HG03575 (cell line): ENCODE data around the gene CCM2.

Experiments used
- ATAC-seq: cut with Tn5 transposase; IDR thresholded peaks from one replicate; pipeline ENCODE4 v1.9.1; 2021; ENCODE audit not compliant: unreplicated experiment, insufficient number of reproducible peaks, low FRiP score; ENCODE audit errors: extremely low read depth

CCM2 gene

DNA sequence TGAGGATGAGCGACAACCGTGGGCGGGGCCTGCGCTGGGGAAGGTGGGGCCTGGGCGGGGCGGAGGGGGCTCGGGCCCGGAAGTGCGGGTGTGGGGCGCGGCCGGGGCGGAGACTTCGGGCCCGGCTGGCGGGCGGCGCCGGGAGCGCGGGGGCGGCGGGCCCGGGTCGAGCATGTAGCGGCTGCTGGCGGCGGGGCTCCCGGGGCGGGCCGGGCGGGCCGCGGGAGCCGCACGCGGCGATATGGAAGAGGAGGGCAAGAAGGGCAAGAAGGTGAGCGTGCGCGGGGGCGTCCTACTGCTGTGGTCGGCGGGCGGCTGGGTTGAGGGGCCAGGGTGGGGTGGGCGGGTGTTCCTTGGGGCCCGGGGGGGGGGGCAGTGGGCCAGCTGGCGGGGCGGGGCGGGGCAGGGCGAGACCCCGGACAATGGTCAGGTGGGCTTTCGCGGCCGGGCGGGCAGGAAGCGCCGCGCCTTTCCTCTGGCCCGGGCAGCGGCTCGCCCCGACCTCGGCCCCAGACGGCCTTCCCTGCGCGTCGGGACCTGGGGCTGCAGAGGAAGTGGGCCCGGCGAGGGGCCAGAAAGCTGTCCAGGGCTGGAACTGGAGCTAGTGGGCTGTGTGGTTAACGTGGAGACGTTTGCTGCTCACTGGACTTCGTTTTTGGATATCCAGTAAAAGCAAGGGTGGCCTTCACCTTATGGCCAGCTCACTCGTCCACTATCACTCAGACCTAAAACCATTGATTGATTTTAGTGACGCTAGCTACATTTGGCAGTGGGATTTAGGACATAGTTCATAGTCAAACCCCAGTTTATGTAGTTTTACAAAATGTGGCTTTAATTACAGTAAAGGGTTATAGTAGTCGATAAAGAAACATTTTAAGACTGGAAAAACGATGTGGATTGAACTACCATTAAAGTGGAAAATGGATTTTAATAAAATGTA lies at the start of gene CCM2:
TSS of gene CCM2 (plus strand) at position 109 of the 940 bp plus-strand sequence. CDS start at position 242, 133 bp downstream.
- no peak for ATAC-seq

GRCh38 chr7:44953156-44953555 lies 46.8 kb upstream of the CCM2 start:
- no peak for ATAC-seq

- no peak for ATAC-seq
Observed at GRCh38 chr7:44955733-44956132, 44.3 kb upstream of the CCM2 start.

- ATAC-seq = no peak
Observed at GRCh38 chr7:44956157-44956766, 43.7 kb upstream of the CCM2 start.

GRCh38 chr7:44958645-44959344 lies 41.2 kb upstream of the CCM2 start:
- no peak for ATAC-seq

GRCh38 chr7:44959433-44959951 lies 40.5 kb upstream of the CCM2 start:
- ATAC-seq = no peak

- ATAC-seq = no peak
Observed at GRCh38 chr7:44960011-44960580, 39.9 kb upstream of the CCM2 start.

- ATAC-seq = no peak
Observed at GRCh38 chr7:44961844-44962482, 38.0 kb upstream of the CCM2 start.

DNA sequence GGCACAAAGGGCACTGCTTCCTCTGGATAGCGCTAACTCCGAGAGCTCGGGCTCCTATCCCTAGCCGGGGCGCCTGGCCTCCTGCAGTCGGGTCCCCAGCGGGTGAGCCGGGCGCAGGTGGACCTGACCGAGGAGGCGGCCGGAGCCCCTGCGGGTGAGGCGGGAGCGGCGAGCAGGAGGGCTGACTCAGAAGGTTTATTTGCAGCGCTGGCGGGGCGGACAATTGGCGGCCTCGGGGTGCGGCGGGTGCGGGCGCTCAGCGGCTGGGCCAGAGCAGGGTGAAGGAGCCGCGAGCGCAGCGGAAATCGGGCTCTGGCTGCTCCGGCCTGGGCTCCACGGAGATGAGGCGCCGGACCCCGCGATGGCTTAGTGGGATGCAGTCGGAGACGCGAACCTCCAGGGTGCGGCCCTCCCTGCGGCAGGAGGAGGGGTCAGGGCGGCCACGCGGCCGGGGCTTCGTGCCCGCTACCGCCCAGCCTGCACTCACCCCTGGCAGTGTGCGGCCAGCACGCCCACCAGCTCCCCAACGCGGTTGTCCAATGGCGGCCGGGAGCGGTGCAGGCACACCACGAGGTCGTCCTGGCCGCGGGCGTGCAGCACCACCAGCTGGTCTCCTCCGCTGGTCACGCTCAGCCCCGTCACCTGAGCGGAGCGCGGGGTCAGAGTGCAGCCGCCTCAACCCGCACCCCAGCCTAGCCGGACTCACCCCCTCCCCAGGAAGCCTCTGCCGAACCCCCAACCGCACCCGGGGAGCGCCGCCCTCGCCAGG lies 37.3 kb upstream of the CCM2 start:
- no peak for ATAC-seq

DNA sequence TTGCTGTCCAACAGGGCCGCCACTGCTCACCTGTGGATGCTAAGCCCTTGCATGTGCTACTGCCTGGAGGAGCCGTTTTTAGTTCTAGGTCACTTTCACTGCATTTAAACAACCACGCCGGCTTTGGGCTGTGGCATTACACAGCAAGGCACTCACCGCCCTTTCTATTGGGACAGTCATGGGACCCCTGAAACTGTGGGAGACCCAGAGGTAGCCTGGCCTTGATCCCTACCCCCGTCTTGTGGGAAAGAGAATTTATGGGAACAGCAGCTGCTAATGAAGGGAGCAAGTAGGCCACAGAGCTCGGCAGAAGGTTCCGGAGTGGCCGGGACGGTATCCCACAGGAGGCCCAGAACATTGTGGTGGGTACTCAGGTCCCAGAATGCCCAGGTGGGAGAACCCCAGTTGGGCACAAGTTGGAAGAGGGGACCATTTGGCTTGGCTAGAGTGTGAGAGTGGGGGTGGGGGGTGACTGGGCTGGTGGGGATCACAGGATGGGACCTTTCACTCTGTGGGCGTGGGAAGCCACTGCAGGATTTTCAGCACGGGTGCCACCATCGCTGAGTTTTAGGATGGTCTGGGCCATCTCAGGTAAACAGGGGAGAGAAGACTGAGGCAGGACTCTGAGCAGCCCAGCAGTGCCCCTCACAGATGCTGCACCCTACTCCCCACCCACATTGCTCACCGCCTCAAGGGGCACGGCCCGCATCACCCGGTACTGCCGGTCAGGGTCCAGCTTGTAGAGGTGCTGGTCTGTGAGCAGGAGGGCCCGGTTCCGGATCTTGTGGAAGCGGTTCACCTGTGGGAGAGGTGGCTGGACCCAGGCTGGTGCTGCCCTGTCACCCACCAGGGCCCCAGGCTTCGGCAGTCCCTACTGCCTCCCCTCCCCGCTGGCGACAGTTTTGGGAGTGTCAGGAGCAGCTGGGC lies 36.4 kb upstream of the CCM2 start:
- ATAC-seq = no peak

GRCh38 chr7:44964384-44964830 lies 35.6 kb upstream of the CCM2 start:
- ATAC-seq = no peak

DNA sequence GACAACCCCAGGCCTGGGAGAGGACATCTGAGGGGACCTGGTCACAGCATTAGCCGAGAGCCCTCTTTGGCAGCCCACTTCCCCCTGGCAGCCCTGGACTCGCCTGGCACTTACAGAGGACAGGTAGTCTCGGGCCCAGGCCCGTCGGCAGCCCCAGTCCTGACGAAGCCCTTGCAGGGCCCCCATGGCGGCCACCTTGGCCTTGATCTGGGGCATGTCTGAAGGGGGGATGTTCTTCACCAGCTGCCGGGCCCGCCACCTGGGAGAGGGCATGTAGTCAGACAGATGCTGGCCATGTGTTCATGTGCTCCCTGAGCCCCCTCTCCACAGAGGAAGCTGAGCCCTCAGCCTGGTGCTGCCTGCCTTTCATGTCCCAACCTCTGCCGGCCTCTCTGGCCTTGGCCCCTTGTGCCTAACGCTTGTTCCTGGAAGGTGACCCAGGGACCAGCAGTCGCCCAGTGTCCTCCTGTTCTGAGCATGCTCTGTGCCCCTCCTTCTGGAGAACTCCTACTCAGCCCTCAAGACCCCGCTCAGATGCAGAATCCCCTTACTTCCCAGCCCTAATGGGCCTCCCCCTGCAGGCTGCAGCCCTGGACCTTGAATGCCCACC lies 35.1 kb upstream of the CCM2 start:
- ATAC-seq = no peak

GRCh38 chr7:44965441-44965903 lies 34.5 kb upstream of the CCM2 start:
- ATAC-seq = no peak

DNA sequence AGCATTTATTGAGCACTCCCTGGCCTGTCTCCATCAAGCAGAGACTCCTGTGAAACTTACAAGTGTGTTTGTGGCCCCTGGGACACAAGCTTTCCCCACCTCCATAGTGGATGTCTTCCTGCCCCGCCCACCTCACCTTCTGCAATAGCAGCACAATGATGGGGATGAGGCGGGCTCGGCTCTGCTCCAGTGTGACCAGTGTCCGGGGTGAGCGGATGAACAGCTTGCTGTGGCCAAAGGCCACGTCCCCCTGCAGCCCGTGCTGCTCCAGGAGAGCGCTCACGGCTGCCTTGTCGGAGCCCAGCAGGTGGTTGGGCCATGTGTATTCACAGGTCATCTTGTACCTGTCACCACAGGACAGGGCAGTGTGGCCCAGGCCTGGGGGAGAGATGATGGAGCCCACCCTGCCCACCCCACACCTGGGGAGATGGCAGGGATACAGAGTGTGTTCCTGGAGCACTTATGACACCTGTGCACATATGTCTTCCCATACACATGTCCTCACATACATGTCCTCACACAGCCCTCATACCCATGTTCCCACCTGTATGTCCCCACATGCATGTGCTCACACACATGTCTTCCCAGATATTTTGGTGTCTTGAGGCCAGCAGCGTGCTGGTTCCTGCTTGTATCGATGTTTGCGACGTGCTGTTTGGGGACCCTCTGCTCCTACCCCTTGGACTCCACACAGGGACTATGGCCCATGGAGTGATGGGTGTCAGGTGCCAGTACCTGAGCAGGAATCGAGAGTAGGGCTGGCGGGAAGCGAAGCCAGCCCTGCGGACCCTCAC lies 33.9 kb upstream of the CCM2 start:
- ATAC-seq = no peak

DNA sequence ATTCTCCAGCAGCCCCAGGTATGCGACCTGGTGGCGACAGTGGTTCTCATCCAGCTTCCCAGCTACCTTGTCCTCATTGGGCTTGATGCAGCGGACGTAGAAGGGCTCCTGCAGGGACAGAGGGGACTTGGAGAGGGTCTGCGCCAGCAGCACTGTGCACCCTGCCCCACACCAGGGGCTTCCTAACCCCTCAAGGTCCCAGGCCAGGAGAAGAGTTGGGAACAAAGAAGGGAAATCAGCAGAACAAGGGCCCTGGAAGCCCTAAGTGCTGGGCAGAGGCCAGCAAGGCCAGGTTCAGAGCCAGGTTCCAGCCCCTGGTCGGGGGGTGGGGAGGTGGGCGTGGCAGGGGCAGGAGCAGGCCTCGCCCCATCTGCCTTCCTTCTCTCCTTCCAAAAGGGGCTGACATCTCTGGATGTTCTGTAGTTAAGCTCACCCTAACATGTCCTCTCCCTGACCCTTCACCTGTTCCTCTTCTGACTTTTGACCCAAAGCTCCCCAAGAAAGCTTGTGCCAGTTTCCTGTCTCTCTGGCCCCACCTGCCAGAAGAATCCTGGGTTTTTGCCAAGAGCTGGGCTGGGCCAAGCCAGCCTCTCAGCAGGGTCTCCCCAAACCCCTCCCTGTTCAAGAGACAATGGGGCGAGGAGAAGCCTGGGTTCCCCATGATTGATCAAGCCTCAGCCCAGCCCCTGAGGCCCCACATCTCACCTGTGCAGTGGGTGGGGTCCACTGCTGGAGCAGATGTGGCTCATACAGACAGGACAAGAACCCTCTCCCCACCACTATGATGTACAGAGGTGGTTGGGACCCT lies 33.1 kb upstream of the CCM2 start:
- ATAC-seq = no peak
